HEK293 (cell line): Measurements from ENCODE around the gene HDAC11.

Experiments used
- CTCF ChIA-PET: fragments of 350-600 bp; formaldehyde crosslinking; extraction: SDS; loops from one replicate; lab custom pipeline; 2021; ENCODE audit warnings: antibody characterized with exemption; lab: Yijun Ruan, JAX
- POLR2A ChIA-PET: fragments of 300-600 bp; formaldehyde crosslinking; extraction: SDS; loops from one replicate; lab custom pipeline; 2020; ENCODE audit warnings: antibody characterized with exemption, inconsistent platforms; lab: Yijun Ruan, JAX
- H3K27ac ChIP-seq: fragments of 200-500 bp; sonication (Bioruptor generic); 2 replicates; pipeline ENCODE4 v1.5.1; 2014; ENCODE audit warnings: low read depth, low read length, control low read depth, inconsistent platforms; ENCODE audit errors: extremely low read depth
- H3K36me3 ChIP-seq, 2 experiments: fragments of 200-500 bp in 1 of 2; sonication (Bioruptor generic) in 1 of 2; 1 replicate in 1 of 2; 2 replicates in 1 of 2; pipeline ENCODE4 v1.5.1; 2014 to 2017; ENCODE audit warnings: inconsistent platforms in 2 of 2, low read length in 2 of 2; ENCODE audit not compliant: control insufficient read depth in 2 of 2, insufficient read depth in 1 of 2
- H3K4me1 ChIP-seq: fragments of 200-500 bp; sonication (Bioruptor generic); 2 replicates; pipeline ENCODE4 v1.5.1; 2014; ENCODE audit warnings: mild to moderate bottlenecking, low read length, inconsistent platforms; ENCODE audit not compliant: control insufficient read depth, insufficient read depth
- H3K4me3 ChIP-seq: 2 replicates; pipeline ENCODE4 v1.5.1; 2011; ENCODE audit warnings: low read depth, mild to moderate bottlenecking, control low read depth, low read length, moderate library complexity
- H3K9me3 ChIP-seq: fragments of 200-500 bp; sonication (Bioruptor generic); 2 replicates; pipeline ENCODE4 v1.5.1; 2014; ENCODE audit warnings: low read depth, low read length, inconsistent platforms; ENCODE audit not compliant: control insufficient read depth, insufficient read depth
- GLIS1 ChIP-seq: fragments of 450-650 bp; formaldehyde crosslinking; IDR thresholded peaks from 2 replicates; pipeline ENCODE4 v1.5.1; 2016; ENCODE audit warnings: missing biosample characterization, missing genetic modification characterization
- HOXC10 ChIP-seq: sonication (generic); formaldehyde crosslinking; IDR thresholded peaks from 2 replicates; pipeline ENCODE4 v1.8.1; 2023; ENCODE audit warnings: mild to moderate bottlenecking, missing genetic modification reagents
- KLF8 ChIP-seq: fragments of 450-650 bp; formaldehyde crosslinking; IDR thresholded peaks from 2 replicates; pipeline ENCODE4 v1.5.1; 2016; ENCODE audit warnings: missing biosample characterization, missing genetic modification characterization
- KLF9 ChIP-seq: fragments of 450-650 bp; formaldehyde crosslinking; IDR thresholded peaks from 2 replicates; pipeline ENCODE4 v1.5.1; 2016; ENCODE audit warnings: missing biosample characterization, missing genetic modification characterization, low read depth
- ZIC2 ChIP-seq: fragments of 450-650 bp; formaldehyde crosslinking; IDR thresholded peaks from 2 replicates; pipeline ENCODE4 v1.5.1; 2016; ENCODE audit warnings: missing biosample characterization, missing genetic modification characterization
- ZNF214 ChIP-seq: fragments of 450-650 bp; formaldehyde crosslinking; IDR thresholded peaks from 2 replicates; pipeline ENCODE4 v1.5.1; 2017; ENCODE audit warnings: missing biosample characterization, mild to moderate bottlenecking, missing genetic modification characterization, borderline replicate concordance
- ZNF311 ChIP-seq: fragments of 450-650 bp; formaldehyde crosslinking; IDR thresholded peaks from 2 replicates; pipeline ENCODE4 v1.5.1; 2017; ENCODE audit warnings: missing biosample characterization, missing genetic modification characterization, borderline replicate concordance
- ZNF335 ChIP-seq: fragments of 450-650 bp; formaldehyde crosslinking; conservative IDR thresholded peaks from 2 replicates; pipeline ENCODE4 v1.5.1; 2016; ENCODE audit warnings: missing biosample characterization, missing genetic modification characterization
- ZNF501 ChIP-seq: fragments of 450-650 bp; formaldehyde crosslinking; IDR thresholded peaks from 2 replicates; pipeline ENCODE4 v1.5.1; 2016; ENCODE audit warnings: missing biosample characterization, missing genetic modification characterization
- ZNF558 ChIP-seq: fragments of 450-650 bp; formaldehyde crosslinking; IDR thresholded peaks from 2 replicates; pipeline ENCODE4 v1.5.1; 2016; ENCODE audit warnings: missing biosample characterization, missing genetic modification characterization
- ZNF76 ChIP-seq: fragments of 450-650 bp; formaldehyde crosslinking; IDR thresholded peaks from 2 replicates; pipeline ENCODE4; 2016; ENCODE audit warnings: low read depth, missing biosample characterization, missing genetic modification characterization, borderline replicate concordance
- ZNF768 ChIP-seq: fragments of 450-650 bp; formaldehyde crosslinking; IDR thresholded peaks from 2 replicates; pipeline ENCODE4 v1.5.1; 2018; ENCODE audit warnings: missing biosample characterization, mild to moderate bottlenecking, missing genetic modification characterization
- ZNF792 ChIP-seq: fragments of 450-650 bp; formaldehyde crosslinking; IDR thresholded peaks from 2 replicates; pipeline ENCODE4 v1.5.1; 2016; ENCODE audit warnings: missing biosample characterization, missing genetic modification characterization
- ZSCAN30 ChIP-seq: fragments of 450-650 bp; IDR thresholded peaks from 2 replicates; pipeline ENCODE4 v1.5.1; 2018; ENCODE audit warnings: missing biosample characterization, mild to moderate bottlenecking, missing genetic modification characterization, moderate library complexity
- TF ChIP-seq, protein P1 (sequence below): fragments of 450-650 bp; formaldehyde crosslinking; IDR thresholded peaks from 2 replicates; pipeline ENCODE4 v1.5.1; 2017; ENCODE audit warnings: missing biosample characterization, missing genetic modification characterization

The HDAC11 gene

DNA sequence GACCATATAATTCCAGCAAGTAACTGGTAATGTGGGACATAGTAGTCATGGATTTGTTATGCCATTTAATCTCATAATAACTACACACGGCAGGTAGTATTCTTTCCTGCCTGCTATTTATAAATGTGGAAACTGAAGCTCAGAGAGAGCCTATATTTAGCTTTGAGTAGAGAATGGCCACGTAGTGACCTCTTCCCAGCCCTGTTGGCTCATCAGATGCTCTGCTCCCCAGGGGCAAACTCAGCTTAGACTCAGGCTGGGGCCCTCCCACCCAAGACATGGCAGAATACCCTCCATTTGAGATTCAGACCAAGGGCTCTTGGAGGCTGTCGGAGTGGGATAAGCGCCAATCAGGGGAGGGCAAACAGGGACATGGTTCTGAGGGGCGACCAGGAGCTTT lies 17.3 kb upstream of the HDAC11 start:
- no peak for TF ChIP-seq KLF8
- TF ChIP-seq KLF9 (tag by site-specific recombination): no peak
- TF ChIP-seq HOXC10 (CRISPR knock-in tag): no peak
- TF ChIP-seq, protein P1, sequence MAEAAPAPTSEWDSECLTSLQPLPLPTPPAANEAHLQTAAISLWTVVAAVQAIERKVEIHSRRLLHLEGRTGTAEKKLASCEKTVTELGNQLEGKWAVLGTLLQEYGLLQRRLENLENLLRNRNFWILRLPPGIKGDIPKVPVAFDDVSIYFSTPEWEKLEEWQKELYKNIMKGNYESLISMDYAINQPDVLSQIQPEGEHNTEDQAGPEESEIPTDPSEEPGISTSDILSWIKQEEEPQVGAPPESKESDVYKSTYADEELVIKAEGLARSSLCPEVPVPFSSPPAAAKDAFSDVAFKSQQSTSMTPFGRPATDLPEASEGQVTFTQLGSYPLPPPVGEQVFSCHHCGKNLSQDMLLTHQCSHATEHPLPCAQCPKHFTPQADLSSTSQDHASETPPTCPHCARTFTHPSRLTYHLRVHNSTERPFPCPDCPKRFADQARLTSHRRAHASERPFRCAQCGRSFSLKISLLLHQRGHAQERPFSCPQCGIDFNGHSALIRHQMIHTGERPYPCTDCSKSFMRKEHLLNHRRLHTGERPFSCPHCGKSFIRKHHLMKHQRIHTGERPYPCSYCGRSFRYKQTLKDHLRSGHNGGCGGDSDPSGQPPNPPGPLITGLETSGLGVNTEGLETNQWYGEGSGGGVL (tag by site-specific recombination): no peak
- no peak for TF ChIP-seq ZNF214 (tag by site-specific recombination)
- no peak for TF ChIP-seq ZNF768
- TF ChIP-seq ZNF792 (tag by site-specific recombination): no peak
- no peak for TF ChIP-seq ZSCAN30 (tag by site-specific recombination)
- TF ChIP-seq ZNF311 (tag by site-specific recombination): no peak
- TF ChIP-seq ZNF501 (tag by site-specific recombination): no peak
- TF ChIP-seq, all 188 proteins: peak for 0
- no peak overlapping the region for H3K27ac ChIP-seq
- POLR2A ChIA-PET: interaction anchor here (1.4 kb wide), 1 partner anchor 17 kb away, joined by 5 read pairs; the partner anchor contains the start of gene HDAC11
- CTCF ChIA-PET: interaction anchor here (0.9 to 4.8 kb wide), 15 partner anchors 8 to 371 kb away, joined by 3 to 51 read pairs (median 4); no protein-coding TSS in a partner anchor
- H3K4me1 ChIP-seq: no peaks in the 10 kb centered on the region
- no peak overlapping the region for H3K4me3 ChIP-seq
- no peaks in the 10 kb centered on the region for H3K36me3 ChIP-seq
- H3K9me3 ChIP-seq: no peaks in the 10 kb centered on the region

DNA sequence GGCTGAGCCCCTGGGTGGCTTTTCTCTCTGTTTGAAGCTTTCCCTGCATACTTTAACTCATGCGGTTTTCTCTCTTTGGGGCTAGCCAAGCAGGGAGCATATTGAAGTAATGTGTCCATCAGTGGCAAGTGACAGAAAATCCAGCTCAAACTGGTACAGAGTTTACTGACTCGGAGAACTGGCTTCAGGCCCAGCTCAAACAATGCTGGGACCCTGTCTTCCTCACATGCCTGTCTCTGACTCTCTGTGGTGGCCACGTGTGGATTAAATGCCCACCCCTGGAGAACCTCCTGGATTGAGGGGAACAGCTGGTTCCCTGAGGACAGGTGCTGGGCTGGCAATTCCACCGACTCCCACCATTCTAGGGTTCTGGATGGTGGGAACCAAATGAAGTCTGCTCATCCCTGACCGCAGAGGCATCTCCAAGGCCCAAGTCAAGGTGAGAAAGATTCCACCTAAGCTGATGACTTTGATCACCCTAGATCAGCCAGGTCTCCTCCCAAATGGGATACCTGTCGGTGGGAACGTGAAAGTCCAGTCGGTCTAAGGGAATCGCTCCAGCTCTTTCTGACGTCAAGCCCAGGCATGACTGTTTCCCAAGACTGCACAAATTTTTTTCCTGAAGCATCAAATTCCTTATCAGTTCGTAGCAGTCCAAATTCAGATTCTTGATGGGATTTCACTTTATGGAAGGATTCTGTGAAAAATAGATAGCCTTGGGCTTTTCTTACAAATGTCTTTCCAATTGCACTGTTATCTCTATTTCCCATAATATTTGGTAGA lies 16.3 kb upstream of the HDAC11 start:
- no peak overlapping the region for H3K27ac ChIP-seq
- CTCF ChIA-PET: interaction anchor here (0.7 to 4.8 kb wide), 9 partner anchors 11 to 372 kb away, joined by 3 to 51 read pairs (median 3); no protein-coding TSS in a partner anchor

DNA sequence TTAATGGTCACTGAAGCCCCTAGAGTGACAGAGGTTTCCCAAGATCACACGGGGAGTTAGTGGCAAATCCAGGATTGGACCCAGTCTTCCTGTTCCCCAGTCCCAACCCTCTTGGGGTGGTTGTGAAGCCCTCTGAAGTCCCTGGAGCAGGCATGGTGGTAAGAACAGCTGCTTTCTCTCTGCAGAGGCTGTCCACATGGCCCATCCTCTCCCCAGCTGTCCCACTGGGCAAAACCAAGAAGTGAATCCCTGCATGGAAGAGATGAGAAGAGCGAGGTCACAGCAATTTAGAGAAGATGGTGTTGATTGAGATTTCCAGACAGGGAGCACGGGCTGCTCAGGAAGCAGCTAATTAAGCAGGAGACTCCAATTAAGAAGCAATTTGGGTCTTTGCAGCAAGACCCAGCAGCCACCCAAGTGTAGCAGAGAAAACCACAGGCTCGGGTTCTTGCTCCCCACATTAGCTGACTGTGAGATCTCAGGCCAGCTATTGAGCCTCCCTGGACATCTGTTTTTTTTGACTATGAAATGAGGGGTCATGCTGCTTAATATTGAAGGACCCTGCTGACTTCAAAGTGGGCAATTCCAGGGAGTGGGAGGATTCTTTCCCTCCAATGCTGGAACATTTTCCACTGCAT lies 14.8 kb upstream of the HDAC11 start:
- POLR2A ChIA-PET: interaction anchor here (1.5 kb wide), 1 partner anchor 15 kb away, joined by 3 read pairs; the partner anchor contains the start of gene HDAC11
- CTCF ChIA-PET: interaction anchor here (0.6 to 1.2 kb wide), 2 partner anchors 12 to 431 kb away, joined by 3 to 4 read pairs; no protein-coding TSS in a partner anchor
- H3K9me3 ChIP-seq: no peaks in the 10 kb centered on the region
- no peak overlapping the region for H3K4me3 ChIP-seq
- no peaks in the 10 kb centered on the region for H3K4me1 ChIP-seq
- no peak overlapping the region for H3K27ac ChIP-seq
- H3K36me3 ChIP-seq: no peaks in the 10 kb centered on the region
- TF ChIP-seq ZIC2 (tag by site-specific recombination) (peak; percentile 92), ZNF76 (tag by site-specific recombination) (no peak)

More for the DNA sequence above, 16.3 kb upstream of the HDAC11 start:
- Histone ChIP-seq H3K9me3 (no peaks in the 10 kb centered on the region), H3K36me3 (no peaks in the 10 kb centered on the region), H3K4me3 (no peak overlapping the region), H3K4me1 (no peaks in the 10 kb centered on the region)
- POLR2A ChIA-PET: interaction anchor here (1.4 kb wide), 1 partner anchor 16 kb away, joined by 5 read pairs; the partner anchor contains the start of gene HDAC11
- TF ChIP-seq GLIS1 (tag by site-specific recombination) (peak; percentile 81), ZIC2 (tag by site-specific recombination) (0 out of 2 replicates have a peak, but pooled peaks have one; percentile 7), ZNF558 (tag by site-specific recombination) (no peak), ZNF335 (tag by site-specific recombination) (0 out of 2 replicates have a peak, but pooled peaks have one; percentile 26)
